WTC11 (cell line): ENCODE measurements around the gene LINC00305. TPM values are rescaled to one million over a fixed set of nuclear protein-coding genes. Genes with fewer than 3 reads are reported as not detected.

Experiments used
- ATAC-seq: fragments of 200-7000 bp; cut with Tn5 transposase; 2 replicates; pipeline ENCODE4 v1.10.0; 2021; ENCODE audit warnings: mild to moderate bottlenecking, moderate library complexity
- CTCF ChIA-PET: fragments of 300-600 bp; sonication (Branson Sonifier 250); formaldehyde crosslinking; loops from one replicate; lab custom pipeline; 2021; ENCODE audit warnings: antibody characterized with exemption; lab: Charles Lee
- POLR2A ChIA-PET: fragments of 350-600 bp; sonication (Branson Sonifier 250); formaldehyde crosslinking; loops from one replicate; lab custom pipeline; 2021; ENCODE audit warnings: antibody characterized with exemption; lab: Charles Lee
- DNase-seq: peaks from one replicate; pipeline ENCODE4 v3.0.0; 2021; ENCODE audit warnings: low spot score
- H3K27ac Mint-ChIP-seq: 2 replicates; pipeline ENCODE4 v1.8.0; 2021; ENCODE audit warnings: mixed read lengths
- H3K27me3 Mint-ChIP-seq: 2 replicates; pipeline ENCODE4 v1.8.0; 2021; ENCODE audit warnings: low read depth, mild to moderate bottlenecking, moderate library complexity, mixed read lengths
- H3K36me3 Mint-ChIP-seq: 2 replicates; pipeline ENCODE4 v1.8.0; 2021; ENCODE audit warnings: mixed read lengths
- H3K4me1 Mint-ChIP-seq: 2 replicates; pipeline ENCODE4 v1.8.0; 2022; ENCODE audit warnings: mixed read lengths
- H3K4me3 Mint-ChIP-seq: 2 replicates; pipeline ENCODE4 v1.8.0; 2021; ENCODE audit warnings: mild to moderate bottlenecking, moderate library complexity, mixed read lengths
- H3K9me3 Mint-ChIP-seq: 2 replicates; pipeline ENCODE4 v1.8.0; 2021; ENCODE audit warnings: mixed read lengths
- ATF6 ChIP-seq: sonication (generic); formaldehyde crosslinking; IDR thresholded peaks from 2 replicates; pipeline ENCODE4 v1.8.1; 2023; ENCODE audit warnings: mild to moderate bottlenecking, missing genetic modification reagents
- CREM ChIP-seq: sonication (generic); formaldehyde crosslinking; IDR thresholded peaks from 2 replicates; pipeline ENCODE4 v1.8.1; 2022; ENCODE audit warnings: mild to moderate bottlenecking, missing genetic modification reagents, moderate library complexity
- E2F4 ChIP-seq: sonication (generic); formaldehyde crosslinking; IDR thresholded peaks from 2 replicates; pipeline ENCODE4 v1.8.1; 2022; ENCODE audit warnings: low read depth, mild to moderate bottlenecking, moderate library complexity, missing genetic modification reagents, borderline replicate concordance
- EMX1 ChIP-seq: fragments of 250-450 bp; sonication (Bioruptor Pico); IDR thresholded peaks from 2 replicates; pipeline ENCODE4 v1.8.0; 2021; ENCODE audit warnings: mild to moderate bottlenecking
- ESRRA ChIP-seq: sonication (generic); formaldehyde crosslinking; IDR thresholded peaks from 2 replicates; pipeline ENCODE4 v1.8.1; 2022; ENCODE audit warnings: mild to moderate bottlenecking, missing genetic modification reagents, borderline replicate concordance
- FOXJ3 ChIP-seq: sonication (generic); formaldehyde crosslinking; IDR thresholded peaks from 2 replicates; pipeline ENCODE4 v1.9.0; 2021; ENCODE audit warnings: missing genetic modification reagents, mild to moderate bottlenecking, borderline replicate concordance
- FOXP1 ChIP-seq: sonication (generic); formaldehyde crosslinking; IDR thresholded peaks from 2 replicates; pipeline ENCODE4 v1.8.0; 2022; ENCODE audit warnings: missing genetic modification reagents, mild to moderate bottlenecking, moderate library complexity, borderline replicate concordance
- HMGA2 ChIP-seq: fragments of 250-450 bp; sonication (Bioruptor Pico); IDR thresholded peaks from 2 replicates; pipeline ENCODE4 v1.4.0; 2021; ENCODE audit warnings: mild to moderate bottlenecking, moderate library complexity
- NFATC4 ChIP-seq: fragments of 250-450 bp; sonication (Bioruptor Pico); IDR thresholded peaks from 2 replicates; pipeline ENCODE4 v1.9.0; 2021; ENCODE audit warnings: mild to moderate bottlenecking
- SMAD3 ChIP-seq: sonication (generic); formaldehyde crosslinking; IDR thresholded peaks from 2 replicates; pipeline ENCODE4 v1.8.0; 2022; ENCODE audit warnings: missing genetic modification reagents, mild to moderate bottlenecking, borderline replicate concordance
- SOX15 ChIP-seq: fragments of 250-450 bp; sonication (Bioruptor Pico); IDR thresholded peaks from 2 replicates; pipeline ENCODE4 v1.9.0; 2021; ENCODE audit warnings: mild to moderate bottlenecking
- STAT6 ChIP-seq: sonication (generic); formaldehyde crosslinking; conservative IDR thresholded peaks from 2 replicates; pipeline ENCODE4 v1.8.1; 2023; ENCODE audit warnings: mild to moderate bottlenecking, low read depth, missing genetic modification reagents, moderate library complexity
- TP53 ChIP-seq: sonication (generic); formaldehyde crosslinking; IDR thresholded peaks from 2 replicates; pipeline ENCODE4 v1.8.1; 2023; ENCODE audit warnings: mild to moderate bottlenecking, missing genetic modification reagents
- USF1 ChIP-seq: sonication (generic); formaldehyde crosslinking; IDR thresholded peaks from 2 replicates; pipeline ENCODE4 v1.8.0; 2022; ENCODE audit warnings: mild to moderate bottlenecking, missing genetic modification reagents
- ZBTB21 ChIP-seq: sonication (generic); formaldehyde crosslinking; IDR thresholded peaks from 2 replicates; pipeline ENCODE4 v1.8.1; 2023; ENCODE audit warnings: mild to moderate bottlenecking, missing genetic modification reagents, borderline replicate concordance
- ZNF281 ChIP-seq: sonication (generic); formaldehyde crosslinking; IDR thresholded peaks from 2 replicates; pipeline ENCODE4 v1.8.0; 2023; ENCODE audit warnings: mild to moderate bottlenecking, missing genetic modification reagents
- ZNF423 ChIP-seq: fragments of 250-450 bp; sonication (Bioruptor Pico); IDR thresholded peaks from 2 replicates; pipeline ENCODE4 v2.1.2; 2022; ENCODE audit warnings: mild to moderate bottlenecking, moderate library complexity
- ZSCAN18 ChIP-seq: fragments of 250-450 bp; sonication (Bioruptor Pico); IDR thresholded peaks from 2 replicates; pipeline ENCODE4 v2.1.2; 2022; ENCODE audit warnings: mild to moderate bottlenecking, moderate library complexity
- total RNA-seq: library from RNA; stranded (reverse); gene quantifications from 3 replicates; pipeline ENCODE4 v1.2.3, GENCODE V29; 2021

LINC00305 gene
- total RNA-seq, 1 experiment from 2014 or later: not detected

- POLR2A ChIA-PET: no interaction called here
- DNase-seq (no peak), ATAC-seq (no peak)
- Mint-ChIP-seq H3K36me3 (peaks cover 7% of the 10 kb centered on the region), H3K27me3 (no peaks in the 10 kb centered on the region), H3K4me1 (peaks cover 27% of the 10 kb centered on the region), H3K27ac (no peak overlapping the region), H3K9me3 (peaks cover 16% of the 10 kb centered on the region), H3K4me3 (no peak overlapping the region)
- CTCF ChIA-PET: interaction anchor here (1.3 kb wide), 1 partner anchor 46 kb away, joined by 6 read pairs; no protein-coding TSS in a partner anchor
- no peak for TF ChIP-seq SMAD3 (CRISPR knock-in tag)
- TF ChIP-seq ATF6 (CRISPR knock-in tag): no peak
- 0 out of 2 replicates have a peak, but pooled peaks have one; percentile 12 for TF ChIP-seq ZNF423
Measured at GRCh38 chr18:64083916-64084315, 65.0 kb downstream of the LINC00305 start.

GRCh38 chr18:64082513-64082912 is 66.4 kb downstream of the LINC00305 start:
- peaks cover 4% of the 10 kb centered on the region; the same call in 1 of the 2 replicates for H3K9me3 Mint-ChIP-seq
- no peak for ATAC-seq
- H3K27me3 Mint-ChIP-seq: no peaks in the 10 kb centered on the region
- H3K27ac Mint-ChIP-seq: no peak overlapping the region
- CTCF ChIA-PET: interaction anchor here (0.6 kb wide), 1 partner anchor 327 kb away, joined by 3 read pairs; no protein-coding TSS in a partner anchor
- TF ChIP-seq TP53: no peak
- TF ChIP-seq, all 79 proteins: peak for 0
- no peak overlapping the region for H3K4me3 Mint-ChIP-seq
- no peak for DNase-seq
- no peaks in the 10 kb centered on the region for H3K36me3 Mint-ChIP-seq
- peaks cover 27% of the 10 kb centered on the region for H3K4me1 Mint-ChIP-seq
- POLR2A ChIA-PET: interaction anchor here (0.5 kb wide), 1 partner anchor 553 kb away, joined by 3 read pairs; no protein-coding TSS in a partner anchor

GRCh38 chr18:64082054-64082453 is 66.8 kb downstream of the LINC00305 start:
- ATAC-seq (peak; percentile 57), DNase-seq (no peak)
- Mint-ChIP-seq H3K36me3 (no peaks in the 10 kb centered on the region), H3K4me1 (peaks cover 31% of the 10 kb centered on the region), H3K4me3 (no peak overlapping the region), H3K27me3 (no peaks in the 10 kb centered on the region), H3K27ac (no peak overlapping the region), H3K9me3 (peaks cover 3% of the 10 kb centered on the region; the same call in 1 of the 2 replicates)
- POLR2A ChIA-PET: no interaction called here
- CTCF ChIA-PET: interaction anchor here (0.6 kb wide), 1 partner anchor 327 kb away, joined by 3 read pairs; no protein-coding TSS in a partner anchor
- TF ChIP-seq EMX1 (CRISPR knock-in tag) (no peak), SOX15 (CRISPR knock-in tag) (no peak), ATF6 (CRISPR knock-in tag) (no peak), FOXJ3 (CRISPR knock-in tag) (no peak), USF1 (no peak), HMGA2 (CRISPR knock-in tag) (no peak), ZBTB21 (CRISPR knock-in tag) (no peak), ZNF281 (CRISPR knock-in tag) (no peak), E2F4 (CRISPR knock-in tag) (no peak), FOXP1 (CRISPR knock-in tag) (no peak), NFATC4 (no peak), CREM (CRISPR knock-in tag) (no peak), ZSCAN18 (CRISPR knock-in tag) (no peak), ESRRA (CRISPR knock-in tag) (no peak), STAT6 (no peak)
